CD8-positive, alpha-beta memory T cell (primary cell): Measurements from ENCODE around the gene ATXN10. TPM values are rescaled to one million over a fixed set of nuclear protein-coding genes. Genes with fewer than 3 reads are reported as not detected.
"Not testable (repeated sequence)": the region's sequence is repeated elsewhere in the genome, so short reads cannot be mapped to it uniquely, and the experiment has no call there.

Experiments
- CTCF ChIA-PET: fragments of 350-600 bp; sonication (Branson Sonifier 250); formaldehyde crosslinking; loops from one replicate; lab custom pipeline; 2021; ENCODE audit warnings: antibody characterized with exemption; lab: Charles Lee
- POLR2A ChIA-PET: fragments of 350-600 bp; sonication (Branson Sonifier 250); formaldehyde crosslinking; loops from one replicate; lab custom pipeline; 2021; ENCODE audit warnings: antibody characterized with exemption; lab: Charles Lee
- DNase-seq, 5 donors: peaks; one replicate each; pipeline versions ENCODE4 v3.0.0 to v3.0.0-alpha.2; 2020 to 2022; ENCODE audit warnings: mixed read lengths in 1 of 5
- H3K27ac ChIP-seq: one replicate; pipeline ENCODE4 v1.7.0; 2013; ENCODE audit warnings: low read depth, mild to moderate bottlenecking, low read length, moderate library complexity
- H3K27me3 ChIP-seq: 2 replicates; pipeline ENCODE4 v1.7.0; 2013; ENCODE audit warnings: low read length, mild to moderate bottlenecking; ENCODE audit not compliant: insufficient read depth, poor library complexity, severe bottlenecking
- H3K36me3 ChIP-seq: 2 replicates; pipeline ENCODE4 v1.7.0; 2013; ENCODE audit warnings: mild to moderate bottlenecking, low read length, moderate library complexity; ENCODE audit not compliant: insufficient read depth
- H3K4me1 ChIP-seq: 2 replicates; pipeline ENCODE4 v1.7.0; 2013; ENCODE audit warnings: mild to moderate bottlenecking, low read length, moderate library complexity; ENCODE audit not compliant: insufficient read depth
- H3K4me3 ChIP-seq: 2 replicates; pipeline ENCODE4 v1.7.0; 2013; ENCODE audit warnings: mild to moderate bottlenecking, low read length
- H3K9me3 ChIP-seq: 2 replicates; pipeline ENCODE4 v1.7.0; 2013; ENCODE audit warnings: mild to moderate bottlenecking, low read length
- H3K27ac Mint-ChIP-seq, 8 donors: one replicate each; pipeline ENCODE4 v1.8.0; 2020 to 2021; ENCODE audit warnings: mixed read lengths in 8 of 8, mild to moderate bottlenecking in 6 of 8, inconsistent platforms in 3 of 8, moderate library complexity in 3 of 8
- H3K27me3 Mint-ChIP-seq, 2 donors: one replicate each; pipeline ENCODE4 v1.8.0; 2020 to 2021; ENCODE audit warnings: mixed read lengths in 2 of 2, mild to moderate bottlenecking in 1 of 2, moderate library complexity in 1 of 2
- H3K36me3 Mint-ChIP-seq, 3 donors: one replicate each; pipeline ENCODE4 v1.8.0; 2020 to 2021; ENCODE audit warnings: mixed read lengths in 3 of 3, inconsistent platforms in 1 of 3, mild to moderate bottlenecking in 1 of 3
- H3K4me1 Mint-ChIP-seq, 3 donors: one replicate each; pipeline ENCODE4 v1.8.0; 2020 to 2021; ENCODE audit warnings: mixed read lengths in 3 of 3, inconsistent platforms in 1 of 3, mild to moderate bottlenecking in 1 of 3
- H3K4me3 Mint-ChIP-seq, 7 donors: one replicate each; pipeline ENCODE4 v1.8.0; 2020 to 2021; ENCODE audit warnings: mixed read lengths in 7 of 7, mild to moderate bottlenecking in 6 of 7, moderate library complexity in 4 of 7, inconsistent platforms in 2 of 7
- H3K9me3 Mint-ChIP-seq, 5 donors: one replicate each; pipeline ENCODE4 v1.8.0; 2020 to 2022; ENCODE audit warnings: mixed read lengths in 5 of 5, mild to moderate bottlenecking in 3 of 5, moderate library complexity in 2 of 5, inconsistent platforms in 1 of 5
- polyA plus RNA-seq: library from polyadenylated mRNA; unstranded; fragments of 300-500 nt; fragmentation: Illumina TruSeq; gene quantifications from one replicate; pipeline ENCODE4 v1.2.3, GENCODE V29; 2021
- total RNA-seq, 2 experiments: library from RNA; stranded (reverse); gene quantifications; one replicate each; pipeline ENCODE4 v1.2.3, GENCODE V29; 2021

Gene ATXN10
- total and polyA plus RNA-seq, 3 experiments from 2014 or later, result 95.7 to 123 (median 122) TPM

- peaks cover 4% of the 10 kb centered on the region for H3K27me3 ChIP-seq
- H3K27ac ChIP-seq, result no peak overlapping the region
- no peaks in the 10 kb centered on the region for H3K36me3 ChIP-seq
- H3K9me3 ChIP-seq, result no peaks in the 10 kb centered on the region
- Mint-ChIP-seq H3K4me1 (no peaks in the 10 kb centered on the region), H3K36me3 (peaks cover 0 to 29% (median 3%) of the 10 kb centered on the region in 3 donors), H3K27me3 (peaks cover 20 to 44% of the 10 kb centered on the region in 2 donors), H3K4me3 (no peak overlapping the region), H3K9me3 (peaks cover 0 to 16% (median 13%) of the 10 kb centered on the region in 5 donors), H3K27ac (no peak overlapping the region)
- no peak overlapping the region for H3K4me3 ChIP-seq
- ChIA-PET CTCF (interaction anchor here (1.3 kb wide), 1 partner anchor 9 kb away, joined by 3 read pairs; no protein-coding TSS in a partner anchor), POLR2A (no interaction called here)
- H3K4me1 ChIP-seq, result no peaks in the 10 kb centered on the region
- no peak for DNase-seq
Observed at GRCh38 chr22:45664136-45664646, 7.4 kb upstream of the ATXN10 start.

DNA sequence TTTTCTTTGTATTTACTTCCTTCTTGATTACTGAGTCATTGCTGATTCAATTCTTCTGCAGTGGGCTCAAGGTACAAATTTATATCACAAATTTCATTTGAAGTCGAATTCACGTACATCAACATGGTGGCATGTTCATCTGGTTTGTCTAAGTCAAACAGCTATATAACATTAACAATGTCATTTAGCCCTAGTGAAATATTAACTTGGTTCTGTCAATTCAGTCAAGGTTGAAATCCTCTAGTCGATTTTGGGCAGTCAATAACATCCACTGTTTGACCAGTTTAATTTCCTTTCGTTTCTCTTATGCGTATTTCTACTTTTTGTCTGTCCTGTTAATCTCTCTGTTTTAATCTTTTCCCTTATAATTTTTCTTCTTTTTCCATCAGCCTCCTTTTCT, 4.1 kb upstream of the ATXN10 start:
- Mint-ChIP-seq H3K27ac (no peak overlapping the region), H3K27me3 (peaks cover 11 to 31% of the 10 kb centered on the region in 2 donors), H3K4me3 (no peak overlapping the region), H3K9me3 (peaks cover 0 to 13% (median 10%) of the 10 kb centered on the region in 5 donors), H3K36me3 (peaks cover 3 to 24% (median 4%) of the 10 kb centered on the region in 3 donors), H3K4me1 (peaks cover 2 to 6% (median 5%) of the 10 kb centered on the region in 3 donors)
- H3K9me3 ChIP-seq, result no peaks in the 10 kb centered on the region
- no peak overlapping the region for H3K4me3 ChIP-seq
- POLR2A ChIA-PET, result no interaction called here
- peaks cover 6% of the 10 kb centered on the region for H3K4me1 ChIP-seq
- no peaks in the 10 kb centered on the region for H3K36me3 ChIP-seq
- peaks cover 4% of the 10 kb centered on the region for H3K27me3 ChIP-seq
- CTCF ChIA-PET, result no interaction called here
- no peak overlapping the region for H3K27ac ChIP-seq
- DNase-seq, result no peak

- H3K9me3 Mint-ChIP-seq, H3K27me3 ChIP-seq, DNase-seq, CTCF ChIA-PET, H3K27ac ChIP-seq, H3K4me3 ChIP-seq, POLR2A ChIA-PET, H3K9me3 ChIP-seq, H3K36me3 Mint-ChIP-seq, H3K36me3 ChIP-seq: not testable (repeated sequence)
- peaks cover 22% of the 10 kb centered on the region for H3K4me1 ChIP-seq
- Mint-ChIP-seq H3K4me1 (peaks cover 26 to 35% (median 34%) of the 10 kb centered on the region in 3 donors), H3K27ac (peak overlapping the region in 1 of 8 donors; percentile 43), H3K4me3 (peak overlapping the region in 3 of 7 donors; percentile 85 to 97 (median 92)), H3K27me3 (peaks cover 6 to 12% of the 10 kb centered on the region in 2 donors)
Observed at GRCh38 chr22:45670363-45670762, 1.3 kb upstream of the ATXN10 start.

GRCh38 chr22:45670981-45671782, 452 bp upstream of the ATXN10 start:
- Histone ChIP-seq H3K27ac (peak overlapping the region; percentile 49), H3K36me3 (no peaks in the 10 kb centered on the region), H3K4me1 (peaks cover 22% of the 10 kb centered on the region), H3K27me3 (peaks cover under 1% of the 10 kb centered on the region), H3K4me3 (peak overlapping the region; percentile 77), H3K9me3 (no peaks in the 10 kb centered on the region)
- DNase-seq, result no peak
- H3K4me1 Mint-ChIP-seq, result peaks cover 29 to 42% (median 39%) of the 10 kb centered on the region in 3 donors
- H3K36me3 Mint-ChIP-seq, result peaks cover 3 to 9% (median 6%) of the 10 kb centered on the region in 3 donors
- peak overlapping the region; percentile 26 to 94 (median 86) for H3K27ac Mint-ChIP-seq
- POLR2A ChIA-PET, result no interaction called here
- CTCF ChIA-PET, result no interaction called here
- peak overlapping the region; percentile 85 to 97 (median 91) for H3K4me3 Mint-ChIP-seq
- H3K9me3 Mint-ChIP-seq, result peaks cover 0 to 7% (median 0%) of the 10 kb centered on the region in 5 donors
- peaks cover 3 to 7% of the 10 kb centered on the region in 2 donors for H3K27me3 Mint-ChIP-seq

DNA sequence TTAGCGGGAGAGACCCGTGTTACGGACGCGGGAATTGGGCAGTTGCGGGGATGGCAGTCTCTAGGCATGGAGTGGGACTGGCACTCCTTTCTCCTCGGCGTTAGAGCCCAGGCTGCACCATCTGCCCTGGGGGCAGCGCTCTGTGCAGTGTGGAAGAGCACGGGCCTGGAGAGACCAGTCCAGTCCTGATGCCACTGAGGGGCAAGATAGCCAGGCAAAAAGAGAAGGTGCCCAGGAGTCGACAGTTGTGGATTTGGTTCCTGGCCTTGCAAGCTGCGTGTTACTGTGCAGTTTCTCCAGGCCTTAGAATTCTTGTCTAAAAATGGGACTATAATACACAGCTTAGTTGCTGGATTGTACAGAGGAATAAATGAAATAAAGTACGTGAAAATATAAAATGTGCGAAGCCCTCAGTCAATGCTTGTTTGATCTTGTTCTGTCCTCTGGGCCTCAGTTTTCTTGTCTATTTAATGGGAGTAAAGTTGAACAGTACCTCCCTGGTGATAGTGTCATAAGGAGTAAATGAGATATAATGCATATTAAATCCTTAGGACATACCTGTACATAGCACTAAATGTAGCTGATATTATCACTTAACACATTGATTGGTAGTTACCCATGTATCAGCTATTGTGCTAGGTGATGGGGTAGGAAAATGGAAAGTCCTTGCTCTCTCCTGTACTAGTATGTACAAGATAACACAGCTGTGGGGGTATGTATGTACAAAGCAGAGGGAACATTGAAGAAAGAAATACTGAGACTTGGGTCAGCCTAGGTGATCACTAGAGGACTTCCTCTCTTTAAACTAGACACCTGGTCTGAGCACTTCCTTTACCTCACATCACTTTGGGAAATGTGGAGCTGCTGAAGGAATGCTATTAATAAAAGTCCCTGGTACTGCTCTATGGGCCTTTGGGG, 1.2 kb downstream of the ATXN10 start:
- no peaks in the 10 kb centered on the region for H3K9me3 ChIP-seq
- POLR2A ChIA-PET, result no interaction called here

GRCh38 chr22:45673482-45674175, 2.0 kb downstream of the ATXN10 start:
- H3K27me3 Mint-ChIP-seq, result peaks cover 0 to 3% of the 10 kb centered on the region in 2 donors
- ChIA-PET POLR2A (no interaction called here), CTCF (interaction anchor here (1.5 kb wide), 1 partner anchor 9 kb away, joined by 3 read pairs; no protein-coding TSS in a partner anchor)
- DNase-seq, result no peak
- peak overlapping the region in 7 of 8 donors; percentile 52 to 90 (median 84) for H3K27ac Mint-ChIP-seq
- Histone ChIP-seq H3K9me3 (no peaks in the 10 kb centered on the region), H3K27me3 (no peaks in the 10 kb centered on the region), H3K4me3 (no peak overlapping the region), H3K36me3 (no peaks in the 10 kb centered on the region), H3K4me1 (peaks cover 22% of the 10 kb centered on the region), H3K27ac (no peak overlapping the region)
- H3K4me3 Mint-ChIP-seq, result peak overlapping the region in 6 of 7 donors; percentile 55 to 97 (median 86)
- H3K36me3 Mint-ChIP-seq, result peaks cover 0 to 13% (median 0%) of the 10 kb centered on the region in 3 donors
- peaks cover 35 to 55% (median 53%) of the 10 kb centered on the region in 3 donors for H3K4me1 Mint-ChIP-seq
- H3K9me3 Mint-ChIP-seq, result no peaks in the 10 kb centered on the region

More for the DNA sequence above, 1.2 kb downstream of the ATXN10 start:
- peak overlapping the region; percentile 70 for H3K27ac ChIP-seq
- H3K36me3 ChIP-seq, result no peaks in the 10 kb centered on the region
- H3K4me1 ChIP-seq, result peaks cover 22% of the 10 kb centered on the region
- peak overlapping the region; percentile 59 to 90 (median 83) for H3K27ac Mint-ChIP-seq
- peak overlapping the region; percentile 77 for H3K4me3 ChIP-seq
- peaks cover 32 to 48% (median 46%) of the 10 kb centered on the region in 3 donors for H3K4me1 Mint-ChIP-seq
- CTCF ChIA-PET, result interaction anchor here (1.5 kb wide), 1 partner anchor 8 kb away, joined by 3 read pairs; no protein-coding TSS in a partner anchor
- peaks cover 0 to 13% (median 0%) of the 10 kb centered on the region in 3 donors for H3K36me3 Mint-ChIP-seq
- H3K4me3 Mint-ChIP-seq, result peak overlapping the region; percentile 86 to 97 (median 89)
- H3K27me3 Mint-ChIP-seq, result peaks cover 0 to 3% of the 10 kb centered on the region in 2 donors
- no peak for DNase-seq
- no peaks in the 10 kb centered on the region for H3K27me3 ChIP-seq
- H3K9me3 Mint-ChIP-seq, result no peaks in the 10 kb centered on the region

GRCh38 chr22:45676024-45676423, 4.4 kb downstream of the ATXN10 start:
- Mint-ChIP-seq H3K27me3 (no peaks in the 10 kb centered on the region), H3K36me3 (peaks cover 0 to 13% (median 1%) of the 10 kb centered on the region in 3 donors), H3K4me1 (peaks cover 40 to 69% (median 64%) of the 10 kb centered on the region in 3 donors), H3K4me3 (no peak overlapping the region), H3K27ac (peak overlapping the region in 1 of 8 donors; percentile 7), H3K9me3 (no peaks in the 10 kb centered on the region)
- Histone ChIP-seq H3K4me3 (no peak overlapping the region), H3K27ac (no peak overlapping the region), H3K36me3 (no peaks in the 10 kb centered on the region), H3K9me3 (no peaks in the 10 kb centered on the region), H3K4me1 (peaks cover 26% of the 10 kb centered on the region), H3K27me3 (no peaks in the 10 kb centered on the region)
- ChIA-PET CTCF (no interaction called here), POLR2A (no interaction called here)
- no peak for DNase-seq
